ENCODE results near the gene CCDC141.

DNA sequence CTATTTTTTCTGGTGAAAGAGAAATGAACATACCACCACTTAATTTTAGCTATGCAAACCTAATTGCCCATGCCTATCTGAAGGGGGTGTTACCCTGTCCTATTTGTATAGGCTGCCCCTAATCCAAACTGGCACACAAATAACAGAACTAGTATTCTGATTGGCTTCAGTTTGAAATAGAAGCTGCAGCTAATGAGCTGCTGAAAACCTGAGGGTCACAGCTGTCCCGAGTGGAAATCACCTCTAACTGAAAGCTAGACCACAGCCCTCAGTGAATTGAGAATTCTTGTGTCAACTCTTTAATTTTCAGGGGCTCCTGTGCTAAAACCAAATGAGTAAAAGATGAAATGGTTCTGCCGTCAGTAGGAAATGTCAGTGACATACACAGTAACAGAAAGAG lies 28.7 kb downstream of the CCDC141 start:
- TF ChIP-seq CTCF (IDR thresholded peaks at IDR 0.05) (no peak), EP300 (IDR thresholded peaks at IDR 0.05) (no peak), POLR2A (IDR thresholded peaks at IDR 0.05) (no peak)
